ENCODE data around the gene RAPSN. TPM values are rescaled to one million over a fixed set of nuclear protein-coding genes. Genes with fewer than 3 reads are reported as not detected.

Gene RAPSN
- total RNA-seq (ENCODE audit: low replicate concordance) = 0.12 and 0.45 TPM in 2 replicates

DNA sequence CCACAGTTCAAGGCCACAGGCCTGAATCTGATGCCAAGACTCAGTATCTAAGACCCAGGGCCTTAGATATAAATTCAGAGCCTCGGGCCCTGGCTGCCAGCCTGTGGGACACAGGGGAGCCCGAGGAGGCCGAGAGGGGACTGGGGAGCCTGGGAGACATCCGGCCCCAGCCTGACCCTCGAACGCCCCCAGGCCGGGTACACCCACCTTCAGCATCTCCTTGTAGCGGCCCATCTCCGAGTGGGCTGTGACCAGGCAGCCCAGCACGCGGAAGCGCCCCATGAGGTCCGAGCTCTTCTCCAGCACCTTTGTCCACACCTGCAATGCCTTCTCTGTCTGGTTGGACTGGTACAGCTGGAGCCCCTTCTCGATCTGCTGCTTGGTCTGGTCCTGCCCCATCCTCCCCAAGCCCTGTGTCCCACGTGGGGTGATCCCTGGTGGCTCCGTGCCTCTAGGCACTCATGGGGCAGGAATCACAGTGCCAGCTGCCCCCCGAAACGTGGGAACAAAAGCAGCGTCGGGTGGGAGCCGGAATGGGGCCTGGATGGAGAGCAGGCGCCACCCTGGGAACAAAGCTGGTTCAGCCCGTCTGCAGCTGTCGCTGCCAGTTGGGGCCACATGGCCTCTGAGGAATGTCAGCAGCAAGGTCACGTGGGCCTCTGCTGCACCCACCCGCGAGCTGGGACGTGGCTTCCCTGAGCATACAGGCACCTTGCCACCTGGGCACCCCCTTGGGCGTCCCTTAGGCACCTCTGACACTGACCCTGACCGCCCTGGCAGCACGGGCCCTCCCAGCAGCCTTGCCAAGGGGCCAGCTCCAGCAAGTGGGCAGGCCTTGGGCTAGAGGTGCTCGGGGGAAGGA lies at the start of gene RAPSN:
Gene RAPSN (minus strand): TSS at position 571 of the 862 bp plus-strand sequence. CDS start 172 bp downstream, at position 399.

DNA sequence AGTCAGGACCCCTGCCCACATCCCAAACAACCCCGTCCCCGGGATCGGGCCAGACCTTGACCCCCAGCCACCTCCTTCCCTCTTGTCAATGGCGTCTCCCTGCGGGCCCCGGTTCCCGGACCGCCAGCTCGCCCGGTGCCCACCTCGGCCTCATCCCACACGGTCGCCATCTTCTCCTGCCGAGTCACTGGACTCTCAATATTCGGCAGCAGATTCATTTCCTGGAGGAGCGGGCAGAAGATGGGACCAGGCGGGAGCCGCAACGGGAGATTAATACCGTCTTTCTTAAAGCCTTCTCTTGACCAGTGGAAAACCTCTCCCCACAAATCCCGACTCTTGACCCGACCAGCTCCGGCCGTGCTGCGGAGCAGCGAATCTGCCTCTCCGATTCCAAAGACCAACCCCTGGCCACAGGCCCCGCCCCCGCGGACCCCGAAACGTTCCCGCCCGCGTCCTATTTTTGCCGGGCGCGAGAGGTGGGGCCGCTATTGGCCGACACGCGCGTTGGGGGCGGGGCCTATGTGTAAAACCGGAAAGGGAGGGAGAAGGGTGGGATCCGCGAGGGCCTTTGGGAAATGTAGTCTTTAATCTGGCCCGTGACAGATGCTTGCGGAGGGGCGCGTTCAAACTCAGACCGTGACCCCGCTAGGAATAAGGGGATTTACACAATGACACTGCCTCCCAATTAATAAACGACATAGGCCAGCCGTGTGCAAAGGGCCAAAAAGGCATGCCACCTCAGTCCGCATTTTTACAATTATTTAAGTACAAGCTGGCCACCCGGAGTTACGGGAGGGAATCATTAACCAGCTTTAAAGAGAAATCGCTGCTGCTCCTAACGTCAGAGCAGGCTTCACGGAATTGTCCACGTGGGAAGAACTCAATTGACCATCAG lies 22.6 kb downstream of the RAPSN start, which contains the start of gene PSMC3:
Gene PSMC3 (minus strand): TSS at position 378 of the 895 bp plus-strand sequence. CDS start 160 bp downstream, at position 218.

DNA sequence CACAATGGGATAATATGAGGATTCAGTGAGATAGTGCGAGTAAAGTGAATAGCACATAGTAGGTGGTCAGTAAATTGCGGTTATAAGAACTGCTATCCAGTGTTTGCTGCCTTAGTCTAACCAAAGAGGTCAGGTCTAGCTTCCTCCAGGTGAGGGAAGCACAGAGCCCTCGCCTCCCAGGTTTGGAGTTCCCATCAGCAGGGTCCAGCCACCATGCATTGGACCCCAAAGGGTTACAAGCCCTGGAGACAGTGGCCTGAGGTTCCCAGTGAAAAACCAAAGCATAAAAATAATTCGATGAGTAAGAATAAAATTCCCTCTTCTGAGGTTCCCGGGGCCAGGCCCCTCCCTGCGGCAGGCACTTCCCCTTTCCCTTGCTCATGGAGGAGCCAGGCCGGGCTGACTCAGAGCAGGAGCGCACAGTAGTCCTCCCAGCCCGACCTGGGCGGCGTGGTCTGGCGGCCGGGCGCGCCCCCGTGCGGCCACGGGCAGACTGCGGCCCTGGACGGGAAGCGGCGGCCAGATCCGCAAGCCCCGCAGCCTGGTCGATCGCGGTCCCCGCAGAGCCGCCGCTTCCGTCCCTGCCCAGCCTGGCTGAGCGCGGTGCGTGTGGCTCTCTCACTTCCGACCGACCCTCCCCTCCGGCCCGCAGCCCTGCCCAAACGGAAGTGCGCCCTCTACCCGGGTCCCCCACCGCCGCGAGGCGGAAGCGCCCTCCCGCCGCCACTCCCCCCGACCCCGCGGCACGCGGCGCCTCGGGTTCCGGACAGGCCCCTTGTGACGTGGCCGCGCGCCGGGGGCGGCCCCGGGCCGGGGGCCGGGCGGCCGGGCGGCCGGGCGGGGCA lies 41.0 kb downstream of the RAPSN start, which contains the start of gene SLC39A13:
Gene SLC39A13 (plus strand): TSS at position 845 of the 845 bp plus-strand sequence. CDS start 1,505 bp downstream, outside the sequence.

Other genes with a start within 250 kb of the RAPSN start
- 47.5 and 54.9 TPM in 2 replicates for gene DDB2, start 234.2 kb downstream of the RAPSN start, total RNA-seq (ENCODE audit: low replicate concordance)
- 5.6 and 22.6 TPM in 2 replicates for gene ACP2, start 200.3 kb downstream of the RAPSN start, total RNA-seq (ENCODE audit: low replicate concordance)
- 15.5 and 31.1 TPM in 2 replicates for gene NR1H3, start 191.1 kb downstream of the RAPSN start, total RNA-seq (ENCODE audit: low replicate concordance)
- gene MADD, start 179.0 kb downstream of the RAPSN start, total RNA-seq (ENCODE audit: low replicate concordance) = 11.7 and 22.7 TPM in 2 replicates
- 0.12 TPM in 1 of 2 replicates, not detected in the other for gene MYBPC3, start 96.4 kb downstream of the RAPSN start, total RNA-seq (ENCODE audit: low replicate concordance)
- not detected in 2 replicates for gene SPI1, start 70.6 kb downstream of the RAPSN start, total RNA-seq (ENCODE audit: low replicate concordance)
- gene SLC39A13, start 40.5 kb downstream of the RAPSN start, total RNA-seq (ENCODE audit: low replicate concordance) = 37.7 and 51.6 TPM in 2 replicates
- gene PSMC3, start 22.7 kb downstream of the RAPSN start, total RNA-seq (ENCODE audit: low replicate concordance) = 214 and 316 TPM in 2 replicates
- 43.2 and 63.2 TPM in 2 replicates for gene CELF1, start 104.0 kb upstream of the RAPSN start, total RNA-seq (ENCODE audit: low replicate concordance)
- gene PTPMT1, start 116.5 kb upstream of the RAPSN start, total RNA-seq (ENCODE audit: low replicate concordance) = 79.4 and 92.1 TPM in 2 replicates
- 17.9 and 26.8 TPM in 2 replicates for gene KBTBD4, start 129.8 kb upstream of the RAPSN start, total RNA-seq (ENCODE audit: low replicate concordance)
- 71.3 and 80.5 TPM in 2 replicates for gene NDUFS3, start 129.9 kb upstream of the RAPSN start, total RNA-seq (ENCODE audit: low replicate concordance)
- gene FAM180B, start 137.5 kb upstream of the RAPSN start, total RNA-seq (ENCODE audit: low replicate concordance) = 0.94 TPM in 1 of 2 replicates, not detected in the other
- gene C1QTNF4, start 145.3 kb upstream of the RAPSN start, total RNA-seq (ENCODE audit: low replicate concordance) = 0.08 TPM in 1 of 2 replicates, not detected in the other
- 72.7 and 87.9 TPM in 2 replicates for gene MTCH2, start 193.4 kb upstream of the RAPSN start, total RNA-seq (ENCODE audit: low replicate concordance)